Measurements from ENCODE around the gene CFAP410.
A peak's percentile ranks its signal among the peaks of the same experiment; 100 is the strongest.
"Not testable (repeated sequence)": the region's sequence is repeated elsewhere in the genome, so short reads cannot be mapped to it uniquely, and the experiment has no call there.

CFAP410 gene

GRCh38 chr21:44374601-44375280 is 35.6 kb upstream of the CFAP410 start:
- H3K36me3 Mint-ChIP-seq = peaks cover 18% of the 10 kb centered on the region
- no peak for ATAC-seq
- no peak overlapping the region for H3K4me3 Mint-ChIP-seq
- H3K27me3 Mint-ChIP-seq = no peaks in the 10 kb centered on the region
- H3K9me3 Mint-ChIP-seq = peaks cover 6% of the 10 kb centered on the region
- H3K27ac Mint-ChIP-seq = peak overlapping the region; percentile 9
- H3K4me1 Mint-ChIP-seq = peaks cover 22% of the 10 kb centered on the region

- ATAC-seq = no peak
- H3K4me3 Mint-ChIP-seq = no peak overlapping the region
Observed at GRCh38 chr21:44372616-44373015, 33.4 kb upstream of the CFAP410 start.

GRCh38 chr21:44371596-44371995 is 32.4 kb upstream of the CFAP410 start:
- Mint-ChIP-seq H3K4me1 (peaks cover 25% of the 10 kb centered on the region), H3K27ac (no peak overlapping the region), H3K27me3 (no peaks in the 10 kb centered on the region), H3K4me3 (no peak overlapping the region), H3K36me3 (peaks cover 18% of the 10 kb centered on the region), H3K9me3 (peaks cover 6% of the 10 kb centered on the region)
- ATAC-seq = no peak

More at GRCh38 chr21:44372616-44373015, 33.4 kb upstream of the CFAP410 start:
- peaks cover 6% of the 10 kb centered on the region for H3K9me3 Mint-ChIP-seq
- peaks cover 18% of the 10 kb centered on the region for H3K36me3 Mint-ChIP-seq
- H3K27me3 Mint-ChIP-seq = no peaks in the 10 kb centered on the region
- H3K27ac Mint-ChIP-seq = no peak overlapping the region
- H3K4me1 Mint-ChIP-seq = peaks cover 31% of the 10 kb centered on the region

GRCh38 chr21:44370786-44371410 is 31.7 kb upstream of the CFAP410 start:
- Mint-ChIP-seq H3K36me3 (peaks cover 18% of the 10 kb centered on the region), H3K27ac (no peak overlapping the region), H3K4me3 (no peak overlapping the region), H3K4me1 (peaks cover 22% of the 10 kb centered on the region), H3K27me3 (no peaks in the 10 kb centered on the region), H3K9me3 (peaks cover 6% of the 10 kb centered on the region)
- no peak for ATAC-seq

- no peak for ATAC-seq
- Mint-ChIP-seq H3K27ac (no peak overlapping the region), H3K9me3 (peaks cover 5% of the 10 kb centered on the region), H3K27me3 (no peaks in the 10 kb centered on the region), H3K36me3 (peaks cover 13% of the 10 kb centered on the region), H3K4me1 (peaks cover 14% of the 10 kb centered on the region), H3K4me3 (no peak overlapping the region)
Observed at GRCh38 chr21:44370027-44370735, 31.0 kb upstream of the CFAP410 start.

- H3K27me3 Mint-ChIP-seq = no peaks in the 10 kb centered on the region
- ATAC-seq = peak; percentile 65
- H3K36me3 Mint-ChIP-seq = peaks cover 10% of the 10 kb centered on the region
- H3K27ac Mint-ChIP-seq = no peak overlapping the region
- no peak overlapping the region for H3K4me3 Mint-ChIP-seq
- H3K4me1 Mint-ChIP-seq = peaks cover 9% of the 10 kb centered on the region
- peaks cover 3% of the 10 kb centered on the region for H3K9me3 Mint-ChIP-seq
Observed at GRCh38 chr21:44368711-44369446, 29.7 kb upstream of the CFAP410 start.

- Mint-ChIP-seq H3K27me3 (no peaks in the 10 kb centered on the region), H3K36me3 (peaks cover 13% of the 10 kb centered on the region), H3K4me1 (peaks cover 9% of the 10 kb centered on the region), H3K4me3 (no peak overlapping the region), H3K9me3 (peaks cover 8% of the 10 kb centered on the region), H3K27ac (no peak overlapping the region)
- no peak for ATAC-seq
Observed at GRCh38 chr21:44366586-44367211, 27.5 kb upstream of the CFAP410 start.

- Mint-ChIP-seq H3K4me1 (peaks cover 9% of the 10 kb centered on the region), H3K27me3 (no peaks in the 10 kb centered on the region), H3K4me3 (no peak overlapping the region), H3K27ac (no peak overlapping the region), H3K9me3 (peaks cover 5% of the 10 kb centered on the region), H3K36me3 (peaks cover 8% of the 10 kb centered on the region)
- no peak for ATAC-seq
Observed at GRCh38 chr21:44365967-44366585, 26.9 kb upstream of the CFAP410 start.

GRCh38 chr21:44365251-44365966 is 26.2 kb upstream of the CFAP410 start:
- H3K36me3 Mint-ChIP-seq = peaks cover 8% of the 10 kb centered on the region
- no peak overlapping the region for H3K4me3 Mint-ChIP-seq
- ATAC-seq = no peak

GRCh38 chr21:44364151-44365053 is 25.2 kb upstream of the CFAP410 start:
- Mint-ChIP-seq H3K27me3 (no peaks in the 10 kb centered on the region), H3K27ac (no peak overlapping the region), H3K36me3 (peaks cover 8% of the 10 kb centered on the region), H3K4me1 (peaks cover 16% of the 10 kb centered on the region), H3K9me3 (peaks cover 5% of the 10 kb centered on the region), H3K4me3 (no peak overlapping the region)
- ATAC-seq = no peak

More at GRCh38 chr21:44365251-44365966, 26.2 kb upstream of the CFAP410 start:
- H3K9me3 Mint-ChIP-seq = peaks cover 5% of the 10 kb centered on the region
- no peaks in the 10 kb centered on the region for H3K27me3 Mint-ChIP-seq
- H3K27ac Mint-ChIP-seq = no peak overlapping the region
- peaks cover 9% of the 10 kb centered on the region for H3K4me1 Mint-ChIP-seq

- ATAC-seq = no peak
- Mint-ChIP-seq H3K4me1 (peaks cover 7% of the 10 kb centered on the region), H3K9me3 (peaks cover 5% of the 10 kb centered on the region), H3K4me3 (no peak overlapping the region), H3K27ac (no peak overlapping the region), H3K36me3 (peaks cover 11% of the 10 kb centered on the region), H3K27me3 (no peaks in the 10 kb centered on the region)
Observed at GRCh38 chr21:44363278-44363677, 24.1 kb upstream of the CFAP410 start.

- H3K4me1 Mint-ChIP-seq, H3K27me3 Mint-ChIP-seq, H3K4me3 Mint-ChIP-seq, ATAC-seq, H3K9me3 Mint-ChIP-seq, H3K27ac Mint-ChIP-seq: not testable (repeated sequence)
- H3K36me3 Mint-ChIP-seq = peaks cover 15% of the 10 kb centered on the region
Observed at GRCh38 chr21:44361903-44362302, 22.7 kb upstream of the CFAP410 start.

- Mint-ChIP-seq H3K27ac (no peak overlapping the region), H3K36me3 (peaks cover 15% of the 10 kb centered on the region)
- peak; percentile 55 for ATAC-seq
Observed at GRCh38 chr21:44360159-44360558, 21.0 kb upstream of the CFAP410 start.

More at GRCh38 chr21:44360159-44360558, 21.0 kb upstream of the CFAP410 start:
- Mint-ChIP-seq H3K27me3 (no peaks in the 10 kb centered on the region), H3K4me3 (no peak overlapping the region), H3K9me3 (peaks cover 5% of the 10 kb centered on the region), H3K4me1 (peaks cover 23% of the 10 kb centered on the region)

Measured in stimulated activated memory B cell treated with anti-CD40 and anti-IgM and Interleukin-4, amounts not matched to agents 10 μg/mL and 1 μg/mL and 100 μg/mL, for 72 hours (primary cell).